Loucy (cell line): ENCODE results near the gene MOV10L1.

Experiments
- CTCF ChIP-seq: fragments of 200-600 bp; sonication (generic); conservative IDR thresholded peaks from 2 replicates; pipeline ENCODE4 v1.5.1; 2014; ENCODE audit warnings: mild to moderate bottlenecking, antibody characterized with exemption, low read length
- EZH2phosphoT487 ChIP-seq: fragments of 200-600 bp; IDR thresholded peaks from 2 replicates; pipeline ENCODE4 v1.6.1; 2018; ENCODE audit warnings: antibody characterized with exemption, mild to moderate bottlenecking, moderate library complexity, borderline replicate concordance

- TF ChIP-seq CTCF (no peak), EZH2phosphoT487 (no peak)
These were observed 68.0 kb downstream of the MOV10L1 start for GRCh38 chr22:50157709-50158375.
